B cell (primary cell): ENCODE results near the gene NRP1. TPM values are rescaled to one million over a fixed set of nuclear protein-coding genes. Genes with fewer than 3 reads are reported as not detected.

Experiments used
- ATAC-seq: fragments of 200-7000 bp; cut with Tn5 transposase; one replicate; pipeline ENCODE4 v1.10.0; 2021; ENCODE audit warnings: low read depth, mild to moderate bottlenecking, moderate number of reproducible peaks, moderate library complexity
- CTCF ChIA-PET: fragments of 350-600 bp; sonication (Branson Sonifier 250); formaldehyde crosslinking; loops from one replicate; lab custom pipeline; 2021; ENCODE audit warnings: antibody characterized with exemption, inconsistent platforms; lab: Charles Lee
- POLR2A ChIA-PET: fragments of 350-600 bp; sonication (Branson Sonifier 250); formaldehyde crosslinking; loops from one replicate; lab custom pipeline; 2021; ENCODE audit warnings: antibody characterized with exemption; lab: Charles Lee
- DNase-seq: peaks from one replicate; pipeline ENCODE4 v3.0.0; 2013
- H2AFZ ChIP-seq: 2 replicates; pipeline ENCODE4 v1.6.1; 2012; ENCODE audit warnings: mild to moderate bottlenecking, low read depth, low read length; ENCODE audit not compliant: insufficient read depth, poor library complexity, severe bottlenecking
- H3K27ac ChIP-seq, 2 donors: 1 replicate in 1 of 2; 2 replicates in 1 of 2; pipeline ENCODE4 v1.5.1; 2012 to 2013; ENCODE audit warnings: low read length in 2 of 2, mild to moderate bottlenecking in 2 of 2, moderate library complexity in 1 of 2
- H3K27me3 ChIP-seq, 4 experiments: fragments of 200-600 bp in 1 of 4; sonication (generic) in 1 of 4; replicated peaks in 1 of 4; 1 replicate in 2 of 4; 2 replicates in 2 of 4; pipeline versions ENCODE4 v1.6.1 to v1.7.0; 2013 to 2016; ENCODE audit warnings: low read length in 3 of 4, mild to moderate bottlenecking in 2 of 4, mixed read lengths in 1 of 4, moderate library complexity in 1 of 4; ENCODE audit not compliant: insufficient read depth in 4 of 4, control insufficient read depth in 3 of 4; ENCODE audit errors: control extremely low read depth in 1 of 4
- H3K36me3 ChIP-seq, 2 experiments: replicated peaks in 1 of 2; 1 replicate in 1 of 2; 2 replicates in 1 of 2; pipeline versions ENCODE4 v1.6.1 to v1.7.1; 2013; ENCODE audit warnings: low read length in 1 of 2; ENCODE audit not compliant: insufficient read depth in 2 of 2, control insufficient read depth in 1 of 2; ENCODE audit errors: control extremely low read depth in 1 of 2, extremely low read depth in 1 of 2
- H3K4me1 ChIP-seq, 2 donors: fragments of 200-600 bp in 1 of 2; sonication (generic) in 1 of 2; 1 replicate in 1 of 2; 2 replicates in 1 of 2; pipeline versions ENCODE4 v1.5.1 to v1.6.1; 2013 to 2017; ENCODE audit warnings: low read length in 2 of 2; ENCODE audit not compliant: control insufficient read depth in 2 of 2, insufficient read depth in 2 of 2
- H3K4me2 ChIP-seq: replicated peaks from 2 replicates; pipeline ENCODE3; 2012; ENCODE audit warnings: mild to moderate bottlenecking, low read depth, low read length; ENCODE audit not compliant: poor library complexity, severe bottlenecking
- H3K4me3 ChIP-seq, 5 experiments: fragments of 200-600 bp in 1 of 5; sonication (generic) in 1 of 5; 1 replicate in 3 of 5; 2 replicates in 2 of 5; pipeline versions ENCODE4 v1.5.1 to v1.7.0; 2011 to 2016; ENCODE audit warnings: low read length in 4 of 5, mild to moderate bottlenecking in 4 of 5, low read depth in 2 of 5, control low read depth in 1 of 5, moderate library complexity in 1 of 5; ENCODE audit not compliant: insufficient read depth in 1 of 5; ENCODE audit errors: control extremely low read depth in 1 of 5, extremely low read depth in 1 of 5
- H3K79me2 ChIP-seq: fragments of 200-600 bp; sonication (generic); one replicate; pipeline ENCODE4 v1.6.0; 2016; ENCODE audit warnings: low read length; ENCODE audit not compliant: control insufficient read depth, insufficient read depth
- H3K9ac ChIP-seq: fragments of 200-600 bp; sonication (generic); 2 replicates; pipeline ENCODE4 v1.6.1; 2017; ENCODE audit warnings: mild to moderate bottlenecking, low read length, moderate library complexity
- H3K9me3 ChIP-seq, 3 donors: one replicate each; pipeline versions ENCODE4 v1.6.1 to v1.7.1; 2013; ENCODE audit warnings: low read length in 2 of 3; ENCODE audit not compliant: control insufficient read depth in 2 of 3, insufficient read depth in 1 of 3; ENCODE audit errors: control extremely low read depth in 1 of 3
- H4K20me1 ChIP-seq: 2 replicates; pipeline ENCODE4 v1.6.0; 2012; ENCODE audit warnings: mild to moderate bottlenecking, low read length; ENCODE audit not compliant: insufficient read depth, control insufficient read depth, poor library complexity, severe bottlenecking
- H3K27ac Mint-ChIP-seq: one replicate; pipeline ENCODE4 v1.8.0; 2021; ENCODE audit warnings: mixed read lengths
- H3K27me3 Mint-ChIP-seq: one replicate; pipeline ENCODE4 v1.8.0; 2021; ENCODE audit warnings: mixed read lengths
- H3K4me1 Mint-ChIP-seq: one replicate; pipeline ENCODE4 v1.8.0; 2021; ENCODE audit warnings: mixed read lengths
- H3K4me3 Mint-ChIP-seq: one replicate; pipeline ENCODE4 v1.8.0; 2021; ENCODE audit warnings: mixed read lengths
- H3K9me3 Mint-ChIP-seq: one replicate; pipeline ENCODE4 v1.8.0; 2022; ENCODE audit warnings: mixed read lengths; ENCODE audit not compliant: insufficient read depth
- EZH2 ChIP-seq: IDR thresholded peaks from 2 replicates; pipeline ENCODE4 v1.6.1; 2012; ENCODE audit warnings: borderline replicate concordance, low read depth, mild to moderate bottlenecking, moderate library complexity, low read length; ENCODE audit not compliant: insufficient read depth, poor library complexity, severe bottlenecking
- WGBS: methylation state at CpG from one replicate; pipeline ENCODE4 v1.1.5; 2013; ENCODE audit warnings: missing lambda C conversion rate; ENCODE audit not compliant: insufficient coverage; 5-methylcytosine and 5-hydroxymethylcytosine counted together
- intact Hi-C: fragments of 100-400 bp; cut with micrococcal nuclease; formaldehyde crosslinking; loops from one replicate; pipeline ENCODE4 v1.10.0; 2022
- polyA plus RNA-seq: library from polyadenylated mRNA; depleted of rRNA; stranded (reverse); fragments of >200 nt; gene quantifications from 2 replicates; pipeline ENCODE4 v1.2.3, GENCODE V29; 2012
- total RNA-seq, 2 donors: library from RNA; stranded (reverse); fragments of 120-200 nt in 1 of 2; gene quantifications; 1 replicate in 1 of 2; 2 replicates in 1 of 2; pipeline versions ENCODE4 v1.2.3 to v1.2.4, GENCODE V29; 2013 to 2022
- TF ChIP-seq, protein P1 (sequence below): fragments of 200-600 bp; IDR thresholded peaks from one replicate; pipeline ENCODE4 v1.8.0; 2022; ENCODE audit warnings: antibody characterized with exemption, mild to moderate bottlenecking

NRP1 gene
- total and polyA plus RNA-seq, 2 donors (not counting 1 experiment from before 2014, with no cell fraction given): 0.34 TPM; not detected in 1

DNA sequence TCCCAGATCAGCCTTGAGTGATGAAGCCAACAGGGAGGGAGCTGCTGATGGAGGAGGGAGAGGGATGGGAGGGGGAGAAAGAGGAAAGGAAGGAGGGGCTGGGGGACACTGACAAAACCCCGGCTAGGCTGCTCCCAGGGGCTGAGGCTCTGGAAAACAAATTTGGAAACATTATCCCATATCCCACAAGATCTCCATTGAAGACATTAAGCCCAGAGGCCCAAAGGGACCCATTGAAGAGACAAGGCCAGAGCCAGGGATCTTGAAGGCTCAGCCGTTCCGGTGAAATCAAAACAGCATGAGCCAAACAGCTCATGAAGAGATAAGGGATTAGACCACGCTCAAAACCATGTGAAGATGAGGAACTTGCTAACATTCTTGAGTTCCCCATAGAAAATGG is 192.2 kb downstream of the NRP1 start:
- CTCF ChIA-PET: no interaction called here
- TF ChIP-seq, protein P1, sequence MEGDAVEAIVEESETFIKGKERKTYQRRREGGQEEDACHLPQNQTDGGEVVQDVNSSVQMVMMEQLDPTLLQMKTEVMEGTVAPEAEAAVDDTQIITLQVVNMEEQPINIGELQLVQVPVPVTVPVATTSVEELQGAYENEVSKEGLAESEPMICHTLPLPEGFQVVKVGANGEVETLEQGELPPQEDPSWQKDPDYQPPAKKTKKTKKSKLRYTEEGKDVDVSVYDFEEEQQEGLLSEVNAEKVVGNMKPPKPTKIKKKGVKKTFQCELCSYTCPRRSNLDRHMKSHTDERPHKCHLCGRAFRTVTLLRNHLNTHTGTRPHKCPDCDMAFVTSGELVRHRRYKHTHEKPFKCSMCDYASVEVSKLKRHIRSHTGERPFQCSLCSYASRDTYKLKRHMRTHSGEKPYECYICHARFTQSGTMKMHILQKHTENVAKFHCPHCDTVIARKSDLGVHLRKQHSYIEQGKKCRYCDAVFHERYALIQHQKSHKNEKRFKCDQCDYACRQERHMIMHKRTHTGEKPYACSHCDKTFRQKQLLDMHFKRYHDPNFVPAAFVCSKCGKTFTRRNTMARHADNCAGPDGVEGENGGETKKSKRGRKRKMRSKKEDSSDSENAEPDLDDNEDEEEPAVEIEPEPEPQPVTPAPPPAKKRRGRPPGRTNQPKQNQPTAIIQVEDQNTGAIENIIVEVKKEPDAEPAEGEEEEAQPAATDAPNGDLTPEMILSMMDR: no peak
- no peak for TF ChIP-seq EZH2
- intact Hi-C loops: no loop called here

DNA sequence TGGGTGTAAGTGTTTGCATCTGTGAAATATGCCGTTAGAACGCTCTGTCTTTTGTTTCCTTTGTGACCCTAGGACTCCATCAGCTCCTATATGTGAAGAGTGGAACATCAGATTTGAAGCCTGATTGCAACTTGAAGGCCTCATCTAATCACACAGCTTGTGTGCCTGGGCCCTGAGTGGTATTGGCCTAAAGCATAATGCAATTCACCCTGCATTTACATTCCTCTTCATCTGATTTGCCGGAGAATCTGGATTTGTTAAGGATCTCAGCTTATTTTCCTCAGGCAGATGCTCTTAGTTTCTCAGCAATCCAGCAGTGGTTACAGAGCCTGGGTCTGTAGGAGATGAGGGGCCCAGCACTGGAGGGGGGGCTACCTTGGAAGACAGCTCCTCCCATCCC is 193.2 kb downstream of the NRP1 start:
- no peak overlapping the region for H3K27ac Mint-ChIP-seq
- peaks cover 3% of the 10 kb centered on the region for H3K27me3 Mint-ChIP-seq
- H3K9me3 ChIP-seq: no peaks in the 10 kb centered on the region
- TF ChIP-seq, protein P1: no peak
- TF ChIP-seq EZH2: no peak
- no peak overlapping the region for H3K4me3 ChIP-seq
- DNase-seq (no peak), ATAC-seq (no peak)
- ChIA-PET CTCF (no interaction called here), POLR2A (no interaction called here)
- no peak overlapping the region for H2AFZ ChIP-seq
- no peaks in the 10 kb centered on the region for H3K36me3 ChIP-seq
- intact Hi-C loops: no loop called here
- no peak overlapping the region for H3K9ac ChIP-seq
- H3K4me1 ChIP-seq: peaks cover 5 to 8% of the 10 kb centered on the region in 2 donors
- H3K4me3 Mint-ChIP-seq: no peak overlapping the region
- peaks cover 5% of the 10 kb centered on the region for H3K4me1 Mint-ChIP-seq
- no peaks in the 10 kb centered on the region for H3K79me2 ChIP-seq
- H3K27me3 ChIP-seq: no peaks in the 10 kb centered on the region
- no peaks in the 10 kb centered on the region for H3K9me3 Mint-ChIP-seq
- WGBS: 100% methylated on average over 3 of the region's 3 CpGs
- H4K20me1 ChIP-seq: no peaks in the 10 kb centered on the region
- no peak overlapping the region for H3K27ac ChIP-seq
- H3K4me2 ChIP-seq: no peak overlapping the region

More for the DNA sequence above, 192.2 kb downstream of the NRP1 start:
- no peaks in the 10 kb centered on the region for H3K27me3 Mint-ChIP-seq
- Histone ChIP-seq H4K20me1 (no peaks in the 10 kb centered on the region), H3K4me1 (peaks cover 5 to 8% of the 10 kb centered on the region in 2 donors), H3K27ac (no peak overlapping the region), H3K4me3 (no peak overlapping the region), H3K9me3 (no peaks in the 10 kb centered on the region), H3K79me2 (no peaks in the 10 kb centered on the region), H3K4me2 (no peak overlapping the region), H3K9ac (no peak overlapping the region), H2AFZ (no peak overlapping the region), H3K27me3 (no peaks in the 10 kb centered on the region), H3K36me3 (no peaks in the 10 kb centered on the region)
- no peak overlapping the region for H3K4me3 Mint-ChIP-seq
- no peaks in the 10 kb centered on the region for H3K9me3 Mint-ChIP-seq
- H3K27ac Mint-ChIP-seq: no peak overlapping the region
- DNase-seq: no peak
- POLR2A ChIA-PET: no interaction called here
- WGBS: 91% methylated on average over 3 of the region's 4 CpGs
- H3K4me1 Mint-ChIP-seq: peaks cover 5% of the 10 kb centered on the region
- no peak for ATAC-seq
